Measurements from ENCODE around the gene PHYHD1.

PHYHD1 gene

DNA sequence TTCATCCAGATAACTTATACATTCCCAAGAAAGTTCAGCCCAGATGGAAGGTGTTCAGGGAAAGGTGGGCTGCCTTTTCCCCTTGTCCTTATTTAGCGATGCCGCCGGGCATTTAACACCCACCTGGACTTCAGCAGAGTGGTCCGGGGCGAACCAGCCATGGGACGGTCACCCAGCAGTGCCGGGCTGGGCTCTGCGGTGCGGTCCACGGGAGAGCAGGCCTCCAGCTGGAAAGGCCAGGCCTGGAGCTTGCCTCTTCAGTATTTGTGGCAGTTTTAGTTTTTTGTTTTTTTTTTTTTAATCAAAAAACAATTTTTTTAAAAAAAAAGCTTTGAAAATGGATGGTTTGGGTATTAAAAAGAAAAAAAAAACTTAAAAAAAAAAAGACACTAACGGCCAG is 4.0 kb upstream of the PHYHD1 start:
- no peak for DNase-seq
- intact Hi-C loops (cut with DNase I), result no loop called here

DNA sequence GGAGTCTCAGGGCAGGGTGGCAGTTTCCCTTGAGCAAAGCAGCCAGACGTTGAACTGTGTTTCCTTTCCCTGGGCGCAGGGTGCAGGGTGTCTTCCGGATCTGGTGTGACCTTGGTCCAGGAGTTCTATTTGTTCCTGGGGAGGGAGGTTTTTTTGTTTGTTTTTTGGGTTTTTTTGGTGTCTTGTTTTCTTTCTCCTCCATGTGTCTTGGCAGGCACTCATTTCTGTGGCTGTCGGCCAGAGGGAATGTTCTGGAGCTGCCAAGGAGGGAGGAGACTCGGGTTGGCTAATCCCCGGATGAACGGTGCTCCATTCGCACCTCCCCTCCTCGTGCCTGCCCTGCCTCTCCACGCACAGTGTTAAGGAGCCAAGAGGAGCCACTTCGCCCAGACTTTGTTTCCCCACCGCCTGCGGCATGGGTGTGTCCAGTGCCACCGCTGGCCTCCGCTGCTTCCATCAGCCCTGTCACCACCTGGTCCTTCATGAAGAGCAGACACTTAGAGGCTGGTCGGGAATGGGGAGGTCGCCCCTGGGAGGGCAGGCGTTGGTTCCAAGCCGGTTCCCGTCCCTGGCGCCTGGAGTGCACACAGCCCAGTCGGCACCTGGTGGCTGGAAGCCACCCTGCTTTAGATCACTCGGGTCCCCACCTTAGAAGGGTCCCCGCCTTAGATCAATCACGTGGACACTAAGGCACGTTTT is 3.5 kb upstream of the PHYHD1 start:
- intact Hi-C loops (cut with DNase I), result no loop called here
- DNase-seq, result peak in 39 of 42 donors; percentile 20 to 83 (median 57)

DNA sequence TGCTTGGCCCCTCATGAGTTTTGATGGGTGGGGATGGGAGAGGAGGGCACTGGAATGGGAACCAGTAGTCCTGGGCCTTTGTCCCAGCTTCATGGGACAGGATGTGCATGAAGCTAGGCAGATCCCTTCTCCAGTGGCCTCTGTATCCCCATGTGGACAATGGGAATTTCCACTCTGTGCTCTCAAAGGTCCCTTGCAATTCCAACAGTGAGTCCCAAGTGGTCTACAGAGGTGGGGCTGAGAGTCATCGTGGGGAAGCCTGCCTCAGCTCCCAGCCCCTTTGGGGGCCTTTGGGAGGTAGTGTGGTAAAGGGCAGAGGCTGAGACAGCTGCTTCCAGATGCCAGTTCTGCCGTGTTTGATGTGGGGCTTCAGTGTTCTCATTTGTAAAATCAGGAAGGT is 1.9 kb upstream of the PHYHD1 start:
- DNase-seq, result no peak
- intact Hi-C loops (cut with DNase I), result no loop called here

DNA sequence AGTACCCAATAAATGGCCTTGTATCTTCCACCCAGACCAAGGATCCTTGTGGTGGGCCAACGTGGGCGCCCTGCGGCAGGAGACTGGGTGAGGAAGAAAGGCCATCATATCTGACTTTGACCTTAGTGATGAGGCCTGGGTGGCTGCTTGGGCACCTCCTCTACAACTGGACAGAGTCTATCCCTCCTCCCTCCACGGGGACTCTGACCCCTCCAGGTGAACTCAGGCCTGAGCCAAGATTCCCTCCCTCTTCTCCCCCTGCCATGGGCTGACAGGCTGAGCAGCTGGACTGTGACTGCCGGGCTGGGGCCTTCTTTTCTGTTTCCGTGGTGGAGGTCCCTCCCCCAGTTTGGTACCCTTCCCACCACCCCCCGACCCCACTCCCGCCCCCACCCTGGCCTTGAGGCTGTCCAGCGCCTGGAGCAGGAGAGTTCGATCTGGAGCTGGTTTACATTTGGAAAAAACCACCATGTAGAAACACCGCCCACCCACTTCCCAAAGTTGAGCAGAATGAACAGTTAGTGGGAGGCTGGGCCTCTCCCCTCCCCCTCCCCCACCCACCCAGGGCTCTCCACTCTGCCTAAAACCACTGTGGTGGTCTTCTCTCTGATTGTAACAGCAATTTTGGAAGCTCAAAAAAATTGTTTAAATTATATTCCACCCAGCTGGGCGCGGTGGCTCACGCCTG is 1.2 kb upstream of the PHYHD1 start:
- intact Hi-C loops (cut with DNase I), result loop anchor here (5.0 kb wide), 1 partner anchor 37 kb away; the partner anchor contains the start of genes KYAT1 and LRRC8A
- no peak for DNase-seq

- peak in 6 of 42 donors; percentile 19 to 50 (median 31) for DNase-seq
- intact Hi-C loops (cut with DNase I), result loop anchor here (5.0 kb wide), 1 partner anchor 40 kb away; the partner anchor contains the start of genes KYAT1 and LRRC8A
Observed at GRCh38 chr9:128921881-128922763, 1.3 kb downstream of the PHYHD1 start.

- no peak for DNase-seq
- intact Hi-C loops (cut with DNase I), result loop anchor here (5.0 kb wide), 1 partner anchor 41 kb away; the partner anchor contains the start of genes KYAT1 and LRRC8A
Observed at GRCh38 chr9:128923493-128923883, 2.7 kb downstream of the PHYHD1 start.

DNA sequence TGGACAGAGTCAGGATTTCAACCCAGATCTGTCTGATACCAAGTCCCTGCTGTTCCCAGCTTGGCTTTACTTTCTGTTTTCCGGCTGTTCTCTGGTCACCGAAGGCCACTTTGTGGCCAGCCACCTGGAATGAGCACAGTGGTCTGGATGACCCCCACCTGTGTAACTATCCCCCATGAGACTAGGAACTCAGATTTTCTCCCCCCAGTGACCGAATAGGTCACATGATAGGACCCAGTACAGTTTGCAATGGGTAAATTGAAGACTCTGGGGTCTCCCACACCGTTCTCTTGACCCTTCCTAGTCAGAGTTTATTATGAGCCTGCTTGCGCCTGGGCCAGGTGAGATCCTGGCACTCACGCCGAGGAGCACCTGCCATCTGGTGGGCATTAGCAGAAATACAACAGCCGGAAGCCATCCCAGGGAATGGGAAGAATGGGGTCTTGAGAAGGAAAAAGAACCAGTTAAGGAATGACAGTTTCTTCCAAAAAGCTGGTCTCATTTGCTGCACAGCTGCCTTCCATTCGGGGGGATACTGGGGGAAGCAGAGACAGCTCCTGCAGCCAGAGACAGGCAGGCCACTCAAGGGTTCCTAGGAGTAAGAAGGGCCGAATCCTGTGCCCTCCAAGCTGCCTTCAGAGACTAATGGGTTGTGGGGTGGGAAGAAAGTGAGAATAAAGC is 7.1 kb downstream of the PHYHD1 start:
- intact Hi-C loops (cut with DNase I), result loop anchor here (5.0 kb wide), 1 partner anchor 66 kb away; no protein-coding TSS in a partner anchor
- peak in 41 of 42 donors; percentile 41 to 86 (median 66) for DNase-seq

DNA sequence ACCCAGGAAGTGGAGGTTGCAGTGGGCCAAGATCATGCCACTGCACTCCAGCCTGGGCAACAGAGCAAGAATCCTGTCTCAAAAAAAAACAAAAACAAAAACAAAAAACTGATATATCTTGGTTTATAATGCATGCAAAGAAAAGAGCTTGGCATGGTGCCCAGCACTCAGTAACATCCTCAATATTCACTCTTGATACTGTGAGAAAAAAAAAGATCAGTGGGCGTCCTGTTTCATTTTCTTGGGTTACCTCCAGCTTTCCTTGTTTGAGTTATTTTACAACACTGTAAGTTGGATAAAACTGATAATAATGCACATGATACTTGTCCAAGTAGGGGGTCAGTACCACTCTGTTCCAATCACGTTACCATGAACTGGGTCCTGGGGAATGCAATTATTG is 7.8 kb downstream of the PHYHD1 start:
- intact Hi-C loops (cut with DNase I), result loop anchor here (5.0 kb wide), 1 partner anchor 66 kb away; no protein-coding TSS in a partner anchor
- peak in 13 of 42 donors; percentile 32 to 71 (median 49) for DNase-seq

DNA sequence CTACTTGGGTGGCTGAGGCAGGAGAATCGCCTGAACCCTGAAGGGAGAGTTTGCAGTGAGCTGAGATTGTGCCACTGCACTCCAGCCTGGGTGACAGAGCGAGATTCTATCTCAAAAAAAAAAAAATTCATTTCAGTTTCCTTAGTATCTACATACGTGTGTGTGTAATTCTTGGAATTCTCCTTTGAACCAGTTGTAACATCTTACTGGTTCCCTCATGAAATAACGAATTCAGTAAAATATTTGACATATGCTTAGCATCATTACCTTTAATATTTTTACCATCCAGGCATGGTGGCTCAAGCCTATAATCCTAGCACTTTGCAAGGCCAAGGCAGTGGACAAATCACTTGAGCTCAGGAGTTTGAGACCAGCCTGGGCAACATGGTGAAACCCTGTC is 8.8 kb downstream of the PHYHD1 start:
- intact Hi-C loops (cut with DNase I), result loop anchor here (5.0 kb wide), 1 partner anchor 67 kb away; no protein-coding TSS in a partner anchor
- DNase-seq, result no peak

GRCh38 chr9:128933731-128934130 is 12.9 kb downstream of the PHYHD1 start:
- DNase-seq, result no peak
- intact Hi-C loops (cut with DNase I), result no loop called here

- intact Hi-C loops (cut with DNase I), result no loop called here
Observed at GRCh38 chr9:128936171-128936865, 15.5 kb downstream of the PHYHD1 start.

DNA sequence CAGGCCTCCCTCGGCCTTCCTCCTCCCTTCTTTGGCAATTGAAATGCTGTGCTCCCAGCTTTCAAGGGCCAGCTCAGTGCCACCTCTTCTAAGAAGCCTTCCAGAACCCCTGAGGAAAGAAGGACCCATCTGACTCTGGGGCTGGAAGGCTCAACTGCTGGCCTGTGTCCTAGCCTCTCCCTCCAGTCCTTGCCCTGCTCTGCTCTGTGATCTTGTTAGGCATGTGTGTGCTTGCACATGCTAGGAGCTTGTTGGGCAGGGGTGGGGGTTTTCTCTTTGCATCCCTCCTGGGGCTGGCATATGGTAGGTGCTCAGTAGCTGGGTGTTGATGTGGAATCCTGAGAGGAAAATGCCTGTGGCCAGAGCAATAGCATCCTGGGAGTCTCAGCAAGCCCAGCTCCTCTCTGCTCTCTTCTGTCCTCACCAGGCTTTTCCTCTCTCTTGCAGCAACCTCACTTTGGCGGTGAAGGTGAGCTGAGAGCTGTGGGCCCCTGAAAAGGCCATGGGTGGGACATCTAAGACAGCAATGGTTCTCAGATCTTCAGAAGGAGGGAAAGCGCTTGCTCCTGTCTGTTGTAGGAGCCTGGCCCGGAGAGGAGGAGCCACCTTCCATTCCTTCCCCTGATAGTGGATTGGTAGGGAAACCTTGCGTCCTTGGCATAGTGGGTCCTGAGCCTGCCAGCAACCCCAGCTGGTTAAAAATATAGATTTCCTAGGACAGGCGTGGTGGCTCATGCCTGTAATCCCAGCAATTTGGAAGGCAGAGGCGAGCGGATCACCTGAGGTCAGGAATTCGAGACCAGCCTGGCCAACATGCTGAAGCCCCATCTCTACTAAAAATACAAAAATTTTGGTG is 16.8 kb downstream of the PHYHD1 start:
- DNase-seq, result peak in 1 of 42 donors; percentile 6

More at GRCh38 chr9:128936171-128936865, 15.5 kb downstream of the PHYHD1 start:
- peak in 1 of 42 donors; percentile 5 for DNase-seq

DNA sequence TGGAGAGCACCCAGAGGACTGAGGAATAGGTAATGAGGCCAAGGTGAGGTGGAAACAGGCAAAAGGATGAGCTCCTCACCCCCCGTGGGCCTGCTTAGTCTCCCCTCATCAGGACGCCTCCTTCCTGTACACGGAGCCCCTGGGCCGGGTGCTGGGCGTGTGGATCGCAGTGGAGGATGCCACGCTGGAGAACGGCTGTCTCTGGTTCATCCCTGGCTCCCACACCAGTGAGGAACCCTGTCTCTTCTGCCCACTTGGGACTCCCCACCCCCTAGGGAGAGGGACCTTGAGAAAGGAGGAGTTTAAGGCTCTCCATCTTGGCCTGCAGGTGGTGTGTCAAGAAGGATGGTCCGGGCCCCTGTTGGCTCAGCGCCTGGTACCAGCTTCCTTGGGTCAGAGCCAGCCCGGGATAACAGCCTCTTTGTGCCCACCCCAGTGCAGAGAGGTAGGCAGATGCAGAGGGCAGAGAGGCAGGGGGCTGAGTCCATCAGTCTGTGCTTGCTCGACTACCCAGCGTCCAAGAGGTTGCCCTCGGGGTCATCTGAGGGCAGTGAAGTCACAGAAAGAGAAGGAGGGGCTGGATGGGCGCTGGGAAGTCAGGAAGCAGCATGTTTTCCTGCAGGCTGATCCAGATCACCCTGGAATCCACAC is 19.6 kb downstream of the PHYHD1 start:
- intact Hi-C loops (cut with DNase I), result no loop called here
- peak in 8 of 42 donors; percentile 16 to 51 (median 24) for DNase-seq

More for the DNA sequence above, 16.8 kb downstream of the PHYHD1 start:
- intact Hi-C loops (cut with DNase I), result no loop called here

GRCh38 chr9:128940946-128941755 is 20.4 kb downstream of the PHYHD1 start:
- DNase-seq, result no peak
- intact Hi-C loops (cut with DNase I), result no loop called here

DNA sequence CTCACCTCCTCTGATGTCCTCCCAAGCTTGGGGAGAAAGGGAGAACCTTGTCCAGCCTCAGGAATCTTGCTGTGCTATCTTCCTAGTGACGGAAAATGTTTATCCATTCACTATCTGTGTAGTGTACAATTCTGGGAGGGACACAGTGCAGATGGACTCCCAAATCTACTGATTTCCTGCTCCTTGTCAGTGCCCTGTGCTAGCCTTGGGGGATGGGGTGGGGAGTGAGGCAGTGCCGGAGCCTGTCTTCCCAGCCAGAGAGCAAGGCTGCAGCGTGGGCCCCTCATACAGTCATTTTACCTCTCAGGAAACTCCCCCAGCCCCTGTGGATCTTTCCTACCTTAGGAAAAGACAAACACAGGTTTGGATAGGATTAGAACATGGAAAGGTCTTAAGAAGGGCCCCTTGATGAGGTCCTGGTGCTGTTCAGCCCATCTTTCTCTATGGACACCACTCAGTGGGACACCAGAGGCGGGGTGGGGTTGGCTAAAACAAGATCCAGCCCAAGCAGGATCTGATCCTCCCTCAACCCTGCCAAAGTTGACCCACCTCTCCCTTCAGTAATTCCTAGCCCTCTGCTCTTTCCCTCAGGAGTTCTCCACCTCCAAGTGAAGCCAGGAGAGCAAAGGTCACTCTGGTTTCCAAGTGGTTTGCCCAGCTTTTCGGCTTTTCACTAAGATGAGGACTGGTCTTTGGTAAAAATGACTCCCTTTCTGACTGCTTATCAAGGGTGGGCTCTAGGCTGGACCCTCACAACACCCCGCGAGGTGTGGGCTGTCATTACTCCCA is 23.2 kb downstream of the PHYHD1 start:
- peak in 1 of 42 donors; percentile 12 for DNase-seq
- intact Hi-C loops (cut with DNase I), result no loop called here

Measured in head of caudate nucleus (tissue), 42 donors.